ENCODE data around the gene ADAMTSL3.

DNA sequence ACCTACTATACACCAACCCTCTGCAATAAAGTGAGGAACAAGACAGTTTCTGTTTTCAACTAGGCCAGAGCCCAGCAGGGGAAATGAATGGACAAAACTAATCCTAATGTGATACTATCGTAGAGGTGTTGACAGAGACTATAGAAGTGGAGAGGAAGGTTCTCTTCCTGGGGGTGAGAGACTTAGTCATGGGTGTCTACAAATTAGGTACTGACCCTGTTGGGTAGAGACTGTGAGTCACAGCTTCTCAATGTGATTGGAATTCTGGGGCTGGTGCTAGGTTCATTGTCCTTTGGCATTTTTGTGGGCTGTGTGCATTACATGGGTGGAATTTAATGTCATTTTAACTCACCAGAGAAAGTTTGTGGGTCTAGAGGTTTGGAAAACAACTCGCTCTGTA lies 79.3 kb downstream of the ADAMTSL3 start:
- TF ChIP-seq, protein P1, sequence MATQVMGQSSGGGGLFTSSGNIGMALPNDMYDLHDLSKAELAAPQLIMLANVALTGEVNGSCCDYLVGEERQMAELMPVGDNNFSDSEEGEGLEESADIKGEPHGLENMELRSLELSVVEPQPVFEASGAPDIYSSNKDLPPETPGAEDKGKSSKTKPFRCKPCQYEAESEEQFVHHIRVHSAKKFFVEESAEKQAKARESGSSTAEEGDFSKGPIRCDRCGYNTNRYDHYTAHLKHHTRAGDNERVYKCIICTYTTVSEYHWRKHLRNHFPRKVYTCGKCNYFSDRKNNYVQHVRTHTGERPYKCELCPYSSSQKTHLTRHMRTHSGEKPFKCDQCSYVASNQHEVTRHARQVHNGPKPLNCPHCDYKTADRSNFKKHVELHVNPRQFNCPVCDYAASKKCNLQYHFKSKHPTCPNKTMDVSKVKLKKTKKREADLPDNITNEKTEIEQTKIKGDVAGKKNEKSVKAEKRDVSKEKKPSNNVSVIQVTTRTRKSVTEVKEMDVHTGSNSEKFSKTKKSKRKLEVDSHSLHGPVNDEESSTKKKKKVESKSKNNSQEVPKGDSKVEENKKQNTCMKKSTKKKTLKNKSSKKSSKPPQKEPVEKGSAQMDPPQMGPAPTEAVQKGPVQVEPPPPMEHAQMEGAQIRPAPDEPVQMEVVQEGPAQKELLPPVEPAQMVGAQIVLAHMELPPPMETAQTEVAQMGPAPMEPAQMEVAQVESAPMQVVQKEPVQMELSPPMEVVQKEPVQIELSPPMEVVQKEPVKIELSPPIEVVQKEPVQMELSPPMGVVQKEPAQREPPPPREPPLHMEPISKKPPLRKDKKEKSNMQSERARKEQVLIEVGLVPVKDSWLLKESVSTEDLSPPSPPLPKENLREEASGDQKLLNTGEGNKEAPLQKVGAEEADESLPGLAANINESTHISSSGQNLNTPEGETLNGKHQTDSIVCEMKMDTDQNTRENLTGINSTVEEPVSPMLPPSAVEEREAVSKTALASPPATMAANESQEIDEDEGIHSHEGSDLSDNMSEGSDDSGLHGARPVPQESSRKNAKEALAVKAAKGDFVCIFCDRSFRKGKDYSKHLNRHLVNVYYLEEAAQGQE (IDR thresholded peaks at IDR 0.05; ENCODE audit: insufficient read depth in 1 of 2, low read depth in 2 of 2, low read length in 2 of 2): no peak
- TF ChIP-seq POLR2AphosphoS5 (IDR thresholded peaks at IDR 0.05; ENCODE audit: low read depth, low read length) (no peak), TAF1 (IDR thresholded peaks at IDR 0.05; ENCODE audit: borderline replicate concordance, insufficient read depth, low read length) (no peak)

Measured in PFSK-1 (cell line).